Prostate gland (tissue), 2 donors: Measurements from ENCODE around the gene ZNHIT6.

ENCODE experiments used
- CTCF ChIP-seq, 4 experiments: fragments of 200-600 bp in 2 of 4; fragments of 450-650 bp in 2 of 4; sonication (generic) in 2 of 4; IDR thresholded peaks; 1 replicate in 3 of 4; 2 replicates in 1 of 4; pipeline ENCODE4 v1.5.1; 2016 to 2019; ENCODE audit warnings: antibody characterized with exemption in 4 of 4, mild to moderate bottlenecking in 2 of 4, moderate library complexity in 2 of 4
- POLR2A ChIP-seq: fragments of 450-650 bp; IDR thresholded peaks from one replicate; pipeline ENCODE4 v1.6.1; 2016; ENCODE audit warnings: antibody characterized with exemption, mild to moderate bottlenecking
- POLR2AphosphoS5 ChIP-seq: sonication (generic); formaldehyde crosslinking; IDR thresholded peaks from one replicate; pipeline ENCODE4 v1.6.1; 2017; ENCODE audit warnings: antibody characterized with exemption

GRCh38 chr1:85649591-85649990 is 58.6 kb downstream of the ZNHIT6 start:
- no peak for TF ChIP-seq POLR2AphosphoS5
- no peak for TF ChIP-seq CTCF (IDR thresholded peaks at IDR 0.05)
- TF ChIP-seq POLR2A: no peak
